Esophagus muscularis mucosa (tissue), 3 donors: ENCODE results near the gene HS3ST6.

Source experiments
- CTCF ChIP-seq, 3 experiments: fragments of 200-600 bp in 2 of 3; fragments of 450-650 bp in 1 of 3; sonication (generic) in 2 of 3; IDR thresholded peaks; one replicate each; pipeline ENCODE4 v1.5.1; 2017 to 2019; ENCODE audit warnings: antibody characterized with exemption in 3 of 3, mild to moderate bottlenecking in 2 of 3, moderate library complexity in 1 of 3
- POLR2A ChIP-seq: fragments of 450-650 bp; IDR thresholded peaks from one replicate; pipeline ENCODE4 v1.6.1; 2017; ENCODE audit warnings: antibody characterized with exemption, moderate library complexity, mild to moderate bottlenecking, low read depth
- POLR2AphosphoS5 ChIP-seq, 2 donors: sonication (generic); formaldehyde crosslinking; IDR thresholded peaks; one replicate each; pipeline ENCODE4 v1.6.1; 2017; ENCODE audit warnings: antibody characterized with exemption in 2 of 2

- TF ChIP-seq CTCF (IDR thresholded peaks at IDR 0.05) = no peak
- TF ChIP-seq POLR2AphosphoS5 (IDR thresholded peaks at IDR 0.05) = no peak
- TF ChIP-seq POLR2A = no peak
Observed at GRCh38 chr16:1933097-1933661, 15.0 kb upstream of the HS3ST6 start.
